ENCODE measurements around the gene ARMC2.

DNA sequence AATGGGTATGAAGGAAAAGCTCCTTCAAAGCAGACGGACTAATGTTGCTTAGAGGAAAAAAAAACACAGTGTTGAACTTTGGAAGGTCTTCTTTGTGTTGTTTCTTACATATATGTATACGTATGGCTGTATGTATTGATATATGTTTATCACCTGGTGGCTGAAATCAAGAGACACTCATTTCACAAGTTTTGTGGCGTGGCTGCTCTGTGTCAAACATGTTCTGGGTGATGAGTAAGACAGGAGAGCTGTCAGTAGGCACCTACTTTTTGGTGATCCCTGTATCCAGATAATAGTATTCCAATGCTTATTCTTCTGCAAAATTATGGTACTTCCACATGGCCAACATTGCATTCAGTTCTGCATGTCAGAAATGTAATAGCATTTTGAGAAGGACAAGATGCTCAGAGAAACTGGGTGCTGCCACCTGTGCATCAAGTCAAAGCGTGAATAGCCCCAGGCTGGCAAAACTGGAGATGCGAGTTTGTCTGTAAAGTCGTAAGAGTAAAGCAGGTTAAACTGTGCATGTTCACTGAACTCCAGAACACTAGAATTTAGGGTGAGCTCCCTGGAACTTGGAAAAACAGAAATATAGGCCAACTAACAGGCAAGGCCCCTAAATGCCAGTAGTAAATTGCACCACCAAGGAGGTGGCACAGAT is 67.9 kb downstream of the ARMC2 start:
- TF ChIP-seq, protein P1, sequence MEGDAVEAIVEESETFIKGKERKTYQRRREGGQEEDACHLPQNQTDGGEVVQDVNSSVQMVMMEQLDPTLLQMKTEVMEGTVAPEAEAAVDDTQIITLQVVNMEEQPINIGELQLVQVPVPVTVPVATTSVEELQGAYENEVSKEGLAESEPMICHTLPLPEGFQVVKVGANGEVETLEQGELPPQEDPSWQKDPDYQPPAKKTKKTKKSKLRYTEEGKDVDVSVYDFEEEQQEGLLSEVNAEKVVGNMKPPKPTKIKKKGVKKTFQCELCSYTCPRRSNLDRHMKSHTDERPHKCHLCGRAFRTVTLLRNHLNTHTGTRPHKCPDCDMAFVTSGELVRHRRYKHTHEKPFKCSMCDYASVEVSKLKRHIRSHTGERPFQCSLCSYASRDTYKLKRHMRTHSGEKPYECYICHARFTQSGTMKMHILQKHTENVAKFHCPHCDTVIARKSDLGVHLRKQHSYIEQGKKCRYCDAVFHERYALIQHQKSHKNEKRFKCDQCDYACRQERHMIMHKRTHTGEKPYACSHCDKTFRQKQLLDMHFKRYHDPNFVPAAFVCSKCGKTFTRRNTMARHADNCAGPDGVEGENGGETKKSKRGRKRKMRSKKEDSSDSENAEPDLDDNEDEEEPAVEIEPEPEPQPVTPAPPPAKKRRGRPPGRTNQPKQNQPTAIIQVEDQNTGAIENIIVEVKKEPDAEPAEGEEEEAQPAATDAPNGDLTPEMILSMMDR (IDR thresholded peaks at IDR 0.05) = no peak
- TF ChIP-seq MAX (IDR thresholded peaks at IDR 0.05; ENCODE audit: low read depth) (no peak), SMC3 (IDR thresholded peaks at IDR 0.05; ENCODE audit: low read depth, low read length) (no peak), TAF1 (IDR thresholded peaks at IDR 0.05; ENCODE audit: borderline replicate concordance, low read depth, low read length) (no peak), MXI1 (IDR thresholded peaks at IDR 0.05; ENCODE audit: low read depth, low read length) (no peak), RAD21 (IDR thresholded peaks at IDR 0.05; ENCODE audit: low read length) (no peak), RFX5 (IDR thresholded peaks at IDR 0.05; ENCODE audit: low read length) (no peak), EZH2phosphoT487 (IDR thresholded peaks at IDR 0.05; ENCODE audit: borderline replicate concordance, low read depth) (no peak)
